ENCODE data around the gene NPAS2. TPM values are rescaled to one million over a fixed set of nuclear protein-coding genes. Genes with fewer than 3 reads are reported as not detected.

NPAS2 gene
- total and polyA plus RNA-seq, 2 of the 8 experiments (the other 6 are each of a cell fraction or from before 2014, with no cell fraction given), result 1.8 to 1.9 TPM

DNA sequence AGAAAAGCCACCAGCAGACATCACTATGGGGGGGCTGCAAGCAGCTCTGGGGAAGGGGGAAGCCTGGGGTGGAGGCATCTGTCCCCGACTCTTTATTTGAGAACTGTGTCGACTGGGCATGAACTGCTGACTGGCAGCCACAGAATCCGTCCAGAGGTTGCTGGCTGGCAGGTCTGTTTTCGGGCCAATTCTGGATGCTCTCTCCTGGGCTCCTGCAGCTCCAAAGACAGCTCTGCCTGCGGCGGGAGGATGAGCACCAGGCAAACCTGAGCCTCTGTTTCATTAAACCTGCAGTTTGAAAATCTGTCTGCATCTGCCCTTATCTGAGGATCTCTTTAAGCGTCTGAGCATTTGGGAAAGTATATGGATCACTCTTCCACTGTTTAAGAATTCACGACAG is 147.8 kb downstream of the NPAS2 start:
- Histone ChIP-seq H3K23me2 (ENCODE audit: low read depth, low read length) (no peaks in the 10 kb centered on the region), H2AFZ (ENCODE audit: low read length) (no peak overlapping the region), H2BK120ac (replicated peaks; ENCODE audit: low read depth, low read length) (no peak overlapping the region), H3K18ac (ENCODE audit: extremely low read depth, low read length) (no peak overlapping the region), H3K27ac (ENCODE audit: low read depth, low read length) (no peak overlapping the region), H3K4me3 (ENCODE audit: extremely low read depth in 1 of 4, insufficient read depth in 2 of 4, low read depth in 3 of 4, low read length in 4 of 4) (no peak overlapping the region), H3K14ac (ENCODE audit: insufficient read length) (no peak overlapping the region), H3K4me2 (ENCODE audit: insufficient read depth in 1 of 2, low read depth in 2 of 2, low read length in 2 of 2) (no peak overlapping the region), H3K4ac (replicated peaks; ENCODE audit: insufficient read length, low read depth, low read length) (no peak overlapping the region), H3K9ac (replicated peaks in 1 of 4; ENCODE audit: extremely low read depth in 1 of 4, low read depth in 3 of 4, low read length in 3 of 4) (no peak overlapping the region), H3K23ac (ENCODE audit: insufficient read length) (no peak overlapping the region), H3K9me3 (ENCODE audit: insufficient read depth in 2 of 2, low read depth in 1 of 2, low read length in 1 of 2) (no peaks in the 10 kb centered on the region), H3K79me2 (ENCODE audit: control insufficient read depth in 1 of 2, insufficient read depth in 2 of 2, low read length in 2 of 2) (no peaks in the 10 kb centered on the region), H4K20me1 (replicated peaks in 1 of 2; ENCODE audit: control insufficient read depth in 1 of 2, insufficient read depth in 2 of 2, low read length in 2 of 2) (no peaks in the 10 kb centered on the region), H2BK15ac (ENCODE audit: low read length) (no peak overlapping the region), H3K79me1 (ENCODE audit: low read depth, low read length) (no peaks in the 10 kb centered on the region), H4K8ac (ENCODE audit: extremely low read depth, insufficient read depth, low read length) (no peak overlapping the region), H2BK20ac (ENCODE audit: low read length) (no peak overlapping the region), H3K36me3 (ENCODE audit: control insufficient read depth in 2 of 4, insufficient read depth in 4 of 4, low read length in 3 of 4) (no peaks in the 10 kb centered on the region), H3K27me3 (replicated peaks in 1 of 4; ENCODE audit: control insufficient read depth in 3 of 4, extremely low read depth in 1 of 4, insufficient read depth in 3 of 4, low read length in 3 of 4) (no peaks in the 10 kb centered on the region), H3K4me1 (replicated peaks in 1 of 4; ENCODE audit: control insufficient read depth in 3 of 4, insufficient read depth in 4 of 4, low read length in 3 of 4) (no peaks in the 10 kb centered on the region), H2BK5ac (ENCODE audit: low read depth, low read length) (no peak overlapping the region), H4K5ac (ENCODE audit: insufficient read length, low read depth, low read length) (no peak overlapping the region), H2BK12ac (ENCODE audit: low read depth, low read length) (no peak overlapping the region), H4K91ac (replicated peaks; ENCODE audit: insufficient read length, low read length) (no peak overlapping the region), H2AK5ac (ENCODE audit: low read depth, low read length) (no peak overlapping the region), H3K56ac (replicated peaks; ENCODE audit: insufficient read length, low read depth, low read length) (no peak overlapping the region)
- 93% methylated on average over 7 of the region's 8 CpGs; no CpG with 5 or more reads in 1 of the 2 experiments for WGBS, 2 experiments (ENCODE audit: extremely low coverage in 1 of 2, insufficient coverage in 1 of 2, insufficient read length in 1 of 2, insufficient replicate concordance in 2 of 2, low coverage in 1 of 2, low lambda C conversion rate in 2 of 2, missing lambda C conversion rate in 1 of 2)
- CTCF ChIA-PET (ENCODE audit: partially characterized antibody), result interaction anchor here (0.7 to 1.1 kb wide), 2 partner anchors 292 to 357 kb away, joined by 3 to 7 read pairs; no protein-coding TSS in a partner anchor
- DNase-seq (ENCODE audit: low read depth in 1 of 2, low spot score in 2 of 2) (no peak), FAIRE-seq (no peak)
- TF ChIP-seq PHF8 (conservative IDR thresholded peaks at IDR 0.05; ENCODE audit: low read depth, low read length) (no peak), SP1 (IDR thresholded peaks at IDR 0.05; ENCODE audit: low read depth, low read length) (no peak), TEAD4 (IDR thresholded peaks at IDR 0.05; ENCODE audit: low read depth, low read length) (no peak), CHD2 (IDR thresholded peaks at IDR 0.05; ENCODE audit: low read length) (no peak), NRF1 (IDR thresholded peaks at IDR 0.05; ENCODE audit: low read depth, low read length) (no peak), BCL11A (IDR thresholded peaks at IDR 0.05; ENCODE audit: low read depth in 2 of 2, low read length in 2 of 2) (no peak), CBX5 (IDR thresholded peaks at IDR 0.05; ENCODE audit: low read depth, low read length) (no peak), KDM1A (IDR thresholded peaks at IDR 0.05; ENCODE audit: borderline replicate concordance, low read length) (no peak), TCF12 (IDR thresholded peaks at IDR 0.05; ENCODE audit: low read depth, low read length) (no peak), ZNF274 (IDR thresholded peaks at IDR 0.05; ENCODE audit: borderline replicate concordance, extremely low read depth, low read length) (no peak), CTBP2 (IDR thresholded peaks at IDR 0.05; ENCODE audit: borderline replicate concordance, insufficient read depth, insufficient read length, low read length) (no peak)
- TF ChIP-seq, protein P1, sequence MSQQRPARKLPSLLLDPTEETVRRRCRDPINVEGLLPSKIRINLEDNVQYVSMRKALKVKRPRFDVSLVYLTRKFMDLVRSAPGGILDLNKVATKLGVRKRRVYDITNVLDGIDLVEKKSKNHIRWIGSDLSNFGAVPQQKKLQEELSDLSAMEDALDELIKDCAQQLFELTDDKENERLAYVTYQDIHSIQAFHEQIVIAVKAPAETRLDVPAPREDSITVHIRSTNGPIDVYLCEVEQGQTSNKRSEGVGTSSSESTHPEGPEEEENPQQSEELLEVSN (IDR thresholded peaks at IDR 0.05), result no peak
- POLR2A ChIA-PET (ENCODE audit: partially characterized antibody), result no interaction called here

Measured in H1 (cell line).